ENCODE data around the gene PKN1. TPM values are rescaled to one million over a fixed set of nuclear protein-coding genes. Genes with fewer than 3 reads are reported as not detected.

PKN1 gene
- total and polyA plus RNA-seq, 2 of the 13 experiments (the other 11 are each of a cell fraction or from before 2014, with no cell fraction given), result 45.7 to 54.5 TPM

- TF ChIP-seq DZIP1 (CRISPR knock-in tag; IDR thresholded peaks at IDR 0.05), result no peak
- no peak for TF ChIP-seq POGK (CRISPR knock-in tag; conservative IDR thresholded peaks at IDR 0.05)
- no peak for TF ChIP-seq FIP1L1 (IDR thresholded peaks at IDR 0.05; ENCODE audit: borderline replicate concordance, insufficient read depth, low read depth, low read length)
- no peak for TF ChIP-seq RBM22 (optimal IDR thresholded peaks at IDR 0.05; ENCODE audit: low read length)
- TF ChIP-seq FOSL1 (CRISPR knock-in tag; IDR thresholded peaks at IDR 0.05; ENCODE audit: borderline replicate concordance), result peak; percentile 40; the same call in 1 of the 2 replicates
- TF ChIP-seq SMAD9 (CRISPR knock-in tag; IDR thresholded peaks at IDR 0.05), result no peak
- TF ChIP-seq ZMYM4 (CRISPR knock-in tag; IDR thresholded peaks at IDR 0.05), result no peak
- TF ChIP-seq RFXAP (CRISPR knock-in tag; IDR thresholded peaks at IDR 0.05; ENCODE audit: borderline replicate concordance), result no peak
- TF ChIP-seq HINFP (CRISPR knock-in tag; IDR thresholded peaks at IDR 0.05; ENCODE audit: low read depth), result no peak
- TF ChIP-seq ZFP82 (CRISPR knock-in tag; IDR thresholded peaks at IDR 0.05; ENCODE audit: borderline replicate concordance), result no peak
- no peak for TF ChIP-seq MBD4 (IDR thresholded peaks at IDR 0.05; ENCODE audit: borderline replicate concordance, low read length)
- TF ChIP-seq ZNF292 (CRISPR knock-in tag; IDR thresholded peaks at IDR 0.05; ENCODE audit: borderline replicate concordance, low read depth), result peak; percentile 15; the same call in 1 of the 2 replicates
- no peak for TF ChIP-seq MIXL1 (CRISPR knock-in tag; IDR thresholded peaks at IDR 0.05)
- TF ChIP-seq ZBTB4 (CRISPR knock-in tag; IDR thresholded peaks at IDR 0.05; ENCODE audit: borderline replicate concordance), result 0 out of 2 replicates have a peak, but pooled peaks have one; percentile 43
- no peak for TF ChIP-seq TMF1 (CRISPR knock-in tag; IDR thresholded peaks at IDR 0.05; ENCODE audit: low read depth)
- no peak for TF ChIP-seq SETDB1 (CRISPR knock-in tag; IDR thresholded peaks at IDR 0.05; ENCODE audit: borderline replicate concordance)
These were observed 1.6 kb downstream of the PKN1 start (continued) for GRCh38 chr19:14434543-14435319.

Measured in HepG2 (cell line).